C1 segment of cervical spinal cord (tissue), 14 donors: Measurements from ENCODE around the gene P3H2.

Experiments used
- DNase-seq, 14 donors: peaks; one replicate each; lab custom pipeline; 2025; lab: John Stamatoyannopoulos, UW

Gene P3H2

DNA sequence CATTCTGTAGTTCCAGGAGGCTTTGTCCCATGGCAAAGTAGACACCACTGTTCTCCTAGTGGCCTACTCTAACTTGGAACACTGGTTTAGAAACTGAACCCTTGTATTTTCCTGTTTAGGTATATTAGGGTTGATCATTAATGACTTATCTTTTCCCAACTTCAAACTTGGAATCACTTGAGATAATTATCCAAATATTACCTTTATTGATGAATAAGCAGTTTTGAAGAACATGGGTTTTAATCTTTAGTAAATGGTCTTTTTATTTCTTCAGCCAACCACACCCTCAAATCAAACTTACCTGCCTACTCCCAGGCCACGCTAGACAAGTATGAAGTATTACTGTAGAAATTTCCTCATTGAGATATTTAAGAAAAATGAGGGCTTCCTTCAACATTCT lies 6.5 kb upstream of the P3H2 start:
- DNase-seq: no peak

DNA sequence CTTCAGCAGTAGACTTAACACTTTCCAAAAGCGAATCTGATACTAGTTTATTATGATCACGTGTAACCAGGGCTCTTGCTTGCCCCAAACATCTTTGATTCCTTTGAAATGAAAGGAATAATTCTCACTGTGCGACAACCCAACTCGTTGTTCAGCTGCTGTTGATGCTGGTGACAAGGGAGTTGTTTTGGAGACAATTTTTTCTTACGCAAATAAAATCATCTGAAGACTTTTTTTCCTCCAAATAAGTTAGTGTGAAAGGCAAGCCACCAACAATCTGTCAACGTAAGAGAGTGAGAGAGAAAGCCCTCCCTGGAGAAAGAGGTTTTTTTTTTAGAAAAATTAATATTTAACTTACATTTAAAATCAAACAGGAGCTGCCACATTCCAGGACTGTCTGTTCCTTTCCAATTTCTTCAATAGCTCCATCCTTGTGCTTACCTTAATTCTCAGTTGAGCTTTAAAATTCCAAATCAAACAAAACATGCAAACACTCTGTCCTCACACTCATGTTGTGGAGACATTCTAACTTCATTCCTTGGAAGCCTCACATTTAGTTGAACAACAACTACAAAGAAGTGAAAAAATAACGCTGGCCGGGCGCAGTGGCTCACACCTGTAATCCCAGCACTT lies 4.9 kb upstream of the P3H2 start:
- no peak for DNase-seq

DNA sequence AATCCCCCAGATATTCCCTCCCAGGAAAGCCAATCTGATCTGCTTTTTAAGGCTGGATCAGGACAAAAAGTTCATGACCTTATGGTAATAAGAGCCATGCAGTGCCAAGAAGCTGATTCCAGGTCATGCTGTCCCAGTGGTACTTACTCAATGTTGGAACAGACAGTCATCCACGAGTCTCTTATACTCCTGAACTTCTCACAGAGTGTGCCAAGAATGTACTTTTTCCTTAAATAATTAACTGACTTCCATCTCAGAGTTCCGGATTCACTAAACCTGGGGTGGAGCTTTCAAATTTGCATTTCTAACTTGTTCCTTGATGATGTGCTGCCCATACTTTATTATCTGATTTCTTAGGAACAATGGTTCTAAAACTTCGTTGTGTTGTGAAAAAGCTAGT lies 3.4 kb upstream of the P3H2 start:
- no peak for DNase-seq

DNA sequence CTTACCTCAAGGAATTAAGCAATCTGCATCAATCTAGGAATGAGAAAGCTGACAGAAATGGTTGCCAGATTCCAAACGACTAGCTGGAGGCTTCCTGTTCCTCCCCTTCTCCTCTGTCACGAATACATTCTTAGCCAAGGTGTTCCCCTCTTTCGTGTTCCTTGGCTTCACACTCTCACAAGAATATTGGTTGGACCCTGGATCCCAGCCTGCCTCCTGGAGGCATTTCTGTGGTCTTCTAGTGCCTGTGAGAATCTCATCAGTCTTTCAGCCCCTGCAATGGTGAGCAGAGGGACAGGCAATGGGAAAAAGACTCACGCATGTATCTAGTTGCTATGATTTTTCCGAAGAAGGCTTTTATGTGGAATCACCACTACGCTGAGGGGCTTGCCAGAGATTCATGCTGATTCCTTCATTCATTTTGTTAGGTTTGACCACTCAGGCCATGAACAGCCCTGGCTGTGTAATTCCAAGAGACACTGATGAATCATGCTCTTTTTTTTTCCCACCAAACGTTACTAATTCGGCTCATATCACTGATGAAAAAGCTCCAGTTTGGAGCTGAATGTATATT lies 1.6 kb upstream of the P3H2 start:
- DNase-seq: no peak

DNA sequence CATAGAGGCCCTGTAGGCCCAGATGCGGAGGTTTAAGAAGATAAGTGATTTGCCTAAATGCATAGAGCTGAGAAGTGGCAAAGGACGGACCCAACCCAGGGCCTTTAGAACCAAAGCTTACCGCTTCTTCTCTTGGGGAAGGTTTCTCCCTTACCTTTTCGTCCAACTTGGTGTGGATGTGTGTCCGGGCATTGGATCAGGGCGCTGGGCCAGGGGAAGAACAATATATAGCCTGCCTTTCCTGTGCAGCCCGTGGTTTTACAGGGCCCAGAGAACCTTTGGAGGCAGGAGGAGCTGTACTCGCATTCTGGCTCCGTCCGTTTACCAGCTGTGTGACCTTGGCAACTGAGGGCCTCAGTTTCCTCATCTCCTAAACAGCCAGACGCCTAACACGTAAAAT lies 686 bp upstream of the P3H2 start:
- peak in 1 of 14 donors; percentile 13 for DNase-seq

DNA sequence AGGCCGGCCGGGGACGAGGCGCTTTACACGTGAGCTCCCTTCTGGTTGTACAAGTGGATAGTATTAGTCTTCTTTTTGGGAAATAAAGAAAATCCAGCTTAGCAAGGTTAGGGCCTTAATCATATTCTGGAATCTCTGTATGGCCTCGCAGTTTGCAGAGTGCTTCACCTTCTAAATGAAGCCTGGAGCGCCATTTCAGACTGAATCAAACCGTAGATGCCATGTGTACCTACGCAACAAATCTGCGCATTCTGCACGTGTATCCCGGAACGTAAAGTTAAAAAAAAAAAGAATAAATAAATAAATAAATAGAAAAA lies 322 bp upstream of the P3H2 start:
- DNase-seq: no peak

DNA sequence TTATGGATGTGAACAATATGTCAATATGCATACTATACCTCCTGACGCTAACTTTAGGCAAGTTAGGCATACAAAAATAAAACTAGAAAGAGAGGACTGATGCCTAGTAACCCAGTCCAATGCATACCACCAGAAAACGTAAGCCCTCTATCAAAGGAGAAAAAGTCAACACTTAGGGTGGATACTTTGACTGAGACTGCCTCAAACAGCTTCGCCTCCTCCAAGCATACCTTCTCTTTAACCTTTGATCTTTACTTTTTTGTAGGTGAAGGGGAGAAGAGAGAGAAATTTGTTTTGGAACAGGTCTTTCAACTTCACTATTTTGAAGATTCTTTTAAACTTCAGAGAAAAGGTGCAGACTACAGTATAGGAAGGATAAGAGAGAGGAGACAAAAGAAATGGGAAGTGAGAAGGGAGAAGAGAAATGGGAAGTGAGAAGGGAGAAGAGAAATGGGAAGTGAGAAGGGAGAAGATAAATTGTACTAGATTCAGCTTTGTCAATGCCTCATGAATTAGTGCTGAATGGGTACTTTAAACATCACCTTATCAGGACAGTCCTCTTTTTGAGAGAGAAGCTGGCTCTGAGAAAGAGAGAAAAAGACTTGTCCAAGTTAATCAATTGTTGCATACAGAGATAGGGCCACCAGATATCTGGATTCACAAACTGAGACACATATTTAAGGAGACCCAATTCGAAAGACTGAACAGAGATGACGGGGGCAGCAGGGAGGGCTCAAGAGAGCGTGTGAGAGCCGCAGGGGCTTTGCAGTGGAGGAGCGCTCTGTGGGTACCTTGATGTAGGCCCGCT lies 1.0 kb downstream of the P3H2 start:
- DNase-seq: no peak

DNA sequence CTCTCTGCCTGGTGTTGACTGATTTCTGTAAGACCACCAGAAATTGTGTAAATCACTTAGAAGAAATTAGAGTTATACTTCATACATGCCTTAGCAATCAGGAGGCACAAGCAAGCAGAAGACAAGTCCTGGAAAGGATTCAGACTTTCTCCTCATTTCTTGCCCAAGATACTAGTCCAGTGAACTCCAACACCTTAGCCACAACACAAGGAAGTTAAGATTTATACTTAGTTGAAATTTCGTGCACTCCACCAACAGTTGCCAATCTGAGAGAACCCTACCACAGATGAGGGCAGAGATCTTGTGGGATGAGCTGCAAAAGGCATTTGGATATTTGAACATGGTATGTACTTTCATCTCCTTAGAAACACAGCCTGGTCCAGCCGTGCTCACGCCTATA lies 2.3 kb downstream of the P3H2 start:
- no peak for DNase-seq

DNA sequence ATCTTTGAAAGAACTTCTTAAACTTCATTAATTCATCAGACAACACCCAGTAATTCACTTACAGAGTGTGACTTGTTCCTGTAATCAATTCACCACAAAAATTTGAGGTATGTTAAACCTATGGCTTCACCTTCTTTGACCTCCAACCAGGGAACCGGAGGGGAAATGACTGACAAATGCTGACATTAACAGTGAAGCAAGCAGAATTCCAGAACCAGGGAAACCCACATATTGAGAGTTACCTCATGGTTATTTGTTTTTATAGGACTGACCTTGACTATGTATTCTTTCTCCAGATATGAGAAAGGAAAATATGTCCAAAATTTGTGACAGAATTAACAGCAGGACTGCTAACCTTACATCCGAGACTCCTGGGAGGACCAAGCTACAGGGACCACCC lies 2.7 kb downstream of the P3H2 start:
- no peak for DNase-seq

DNA sequence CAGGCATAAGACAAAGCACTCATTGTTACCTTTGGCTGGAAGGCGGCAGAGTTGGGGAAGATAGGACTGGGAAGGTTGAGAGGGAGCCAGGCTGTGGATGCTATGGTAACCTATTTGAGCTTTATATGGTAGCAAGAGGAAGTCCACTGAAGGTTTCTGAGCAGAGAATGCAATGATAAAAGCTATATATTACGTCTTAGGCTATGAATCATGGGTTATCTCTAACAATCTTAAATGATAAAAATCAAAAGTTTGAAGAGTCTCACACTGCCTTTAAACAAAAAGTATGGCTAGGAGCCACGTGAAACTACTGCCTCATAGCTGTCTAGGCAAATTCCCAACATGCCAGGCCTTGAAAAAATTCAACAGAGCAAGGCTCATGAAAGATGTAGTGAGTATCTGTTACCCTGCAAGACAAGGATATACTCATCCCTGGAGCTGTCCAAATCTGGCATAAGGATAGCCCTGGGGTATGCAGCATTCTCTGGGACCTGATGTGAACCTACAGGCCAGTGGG lies 4.1 kb downstream of the P3H2 start:
- no peak for DNase-seq

DNA sequence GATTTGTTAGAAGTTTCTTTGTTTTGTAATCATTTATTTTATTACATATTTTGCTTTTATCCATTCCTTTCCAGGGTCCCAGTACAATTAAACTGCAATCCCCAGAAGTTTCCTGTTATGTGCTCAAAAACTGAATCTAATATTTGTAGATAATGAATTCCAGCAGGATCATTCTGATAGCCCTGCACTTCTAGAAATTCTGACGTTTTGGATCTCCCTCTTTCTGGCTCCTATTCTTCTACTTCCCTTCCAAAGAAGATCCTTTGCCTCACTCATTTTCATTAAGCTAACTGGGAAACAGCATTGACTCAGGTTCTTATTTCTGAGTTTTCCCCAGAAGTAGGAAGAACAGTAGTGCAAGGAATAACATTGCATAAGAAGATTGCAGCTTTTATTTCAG lies 9.9 kb downstream of the P3H2 start:
- DNase-seq: no peak

DNA sequence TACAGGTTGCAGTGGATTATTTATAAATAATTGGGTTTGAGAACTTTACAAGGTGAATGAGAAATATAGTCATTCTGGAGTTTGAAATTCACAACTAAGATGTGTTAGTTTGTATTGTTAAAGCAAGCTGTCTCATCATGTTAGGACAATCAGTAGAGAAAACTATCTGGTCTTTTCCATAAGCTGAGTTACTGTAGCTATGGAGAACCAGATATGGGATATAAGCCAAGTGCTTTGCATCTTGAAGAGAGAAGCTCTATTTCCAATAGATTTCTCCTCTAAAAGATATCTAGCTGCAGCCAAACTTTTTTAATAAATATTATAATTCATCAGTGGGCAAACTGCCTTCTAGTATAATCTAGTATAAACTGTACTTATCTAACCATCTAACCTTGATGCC lies 11.3 kb downstream of the P3H2 start:
- no peak for DNase-seq

DNA sequence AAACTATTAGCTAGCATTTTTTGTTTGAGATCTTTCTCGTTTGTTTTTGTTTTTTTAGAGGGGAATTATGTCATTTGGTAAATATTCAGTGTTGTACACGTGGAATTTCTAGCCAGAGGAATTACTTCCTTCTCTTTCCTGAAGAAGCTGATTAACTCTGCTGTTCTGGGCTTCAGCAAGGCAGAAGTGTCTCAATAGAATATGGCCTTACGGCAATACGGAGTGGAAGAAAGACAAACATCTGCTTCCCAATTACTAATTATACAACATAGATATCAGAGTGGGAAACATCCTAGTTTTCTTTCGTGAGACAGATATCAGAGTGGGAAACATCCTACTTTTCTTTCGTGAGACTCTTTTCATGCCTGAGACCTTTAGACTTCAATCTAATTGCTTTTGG lies 11.9 kb downstream of the P3H2 start:
- DNase-seq: no peak

DNA sequence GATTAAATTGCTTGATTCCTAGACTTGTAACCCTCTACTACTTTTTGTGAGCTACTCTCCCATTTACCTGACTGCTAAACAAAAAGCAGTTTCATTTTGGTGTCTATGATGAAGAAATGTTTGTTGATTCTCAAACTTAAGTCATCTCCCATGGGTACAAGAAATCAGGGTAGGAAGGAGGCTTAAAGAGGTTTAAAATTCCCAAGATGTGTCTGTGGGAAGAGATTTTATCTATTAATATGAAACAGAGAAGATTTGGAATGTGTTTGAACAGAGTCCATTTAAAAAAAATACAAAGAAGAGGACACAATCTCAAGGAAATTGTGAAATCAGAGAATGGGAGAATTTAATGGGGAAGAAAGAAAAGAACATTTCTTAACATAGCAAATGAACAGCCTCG lies 14.8 kb downstream of the P3H2 start:
- DNase-seq: no peak

DNA sequence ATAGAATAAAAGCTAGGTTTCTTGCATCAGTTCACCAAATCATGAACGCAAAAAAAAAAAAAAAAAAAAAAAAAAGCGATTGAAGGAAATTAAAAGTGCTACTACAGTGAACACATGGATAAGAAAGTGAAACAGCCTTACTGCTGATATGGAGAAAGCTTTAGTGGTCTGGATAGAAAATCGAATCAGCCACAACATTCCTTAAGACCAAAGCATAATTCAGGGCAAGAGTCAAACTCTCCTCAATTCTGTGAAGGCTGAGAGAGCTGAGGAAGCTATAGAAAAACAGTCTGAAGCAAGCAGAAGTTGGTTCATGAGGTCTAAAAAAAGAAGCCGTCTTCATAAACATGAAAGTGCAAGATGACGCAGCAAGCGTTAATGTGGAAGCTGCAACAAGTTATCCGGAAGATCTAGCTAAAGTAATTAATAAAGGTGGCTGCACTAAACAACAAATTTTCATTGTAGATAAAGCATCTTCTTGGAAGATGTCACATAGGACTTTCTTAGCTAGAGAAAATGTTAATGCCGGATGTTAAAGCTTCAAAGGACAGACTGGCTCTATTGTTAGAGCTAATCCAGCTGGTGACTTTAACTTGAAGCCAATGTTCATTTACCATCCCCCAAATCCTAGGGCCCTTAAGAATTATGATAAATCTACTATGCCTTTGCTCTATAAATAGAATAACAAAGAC lies 19.2 kb downstream of the P3H2 start:
- DNase-seq: peak in 1 of 14 donors; percentile 11

DNA sequence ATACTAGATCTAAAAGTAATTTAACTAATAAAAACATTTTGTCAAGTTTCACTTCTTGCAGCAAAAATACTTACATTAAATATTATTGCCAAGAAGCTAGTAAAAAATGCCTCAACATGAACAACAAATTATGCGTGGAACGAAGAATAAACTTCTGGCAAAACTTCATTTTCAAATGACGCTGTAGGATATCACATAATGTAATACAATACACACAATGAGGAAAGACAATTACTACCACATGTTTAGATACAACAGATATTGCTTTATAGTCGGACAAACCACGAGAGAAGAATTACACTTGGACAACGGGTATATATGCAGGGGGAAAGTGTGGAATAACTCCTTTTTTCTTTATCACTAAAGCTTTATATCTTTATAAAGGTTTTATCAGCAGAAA lies 21.6 kb downstream of the P3H2 start:
- DNase-seq: no peak

DNA sequence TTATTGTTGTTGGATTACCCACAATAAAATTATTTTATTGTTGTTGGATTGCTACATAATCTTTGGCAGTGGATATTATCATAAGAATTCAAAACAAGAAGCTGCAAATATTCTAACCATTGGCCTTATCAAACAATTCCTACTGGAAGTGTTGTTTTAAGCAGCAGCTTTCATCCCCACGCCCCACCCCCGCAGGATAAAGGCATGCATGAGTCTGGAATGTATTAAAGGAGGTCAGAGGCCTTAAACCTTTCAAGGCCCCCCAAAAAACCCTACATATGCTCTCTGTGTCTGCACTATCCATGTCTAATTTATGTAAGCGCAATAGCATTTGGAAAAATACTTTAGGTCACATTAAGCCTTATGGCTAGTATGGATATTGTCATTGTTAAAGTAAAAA lies 23.1 kb downstream of the P3H2 start:
- DNase-seq: no peak

DNA sequence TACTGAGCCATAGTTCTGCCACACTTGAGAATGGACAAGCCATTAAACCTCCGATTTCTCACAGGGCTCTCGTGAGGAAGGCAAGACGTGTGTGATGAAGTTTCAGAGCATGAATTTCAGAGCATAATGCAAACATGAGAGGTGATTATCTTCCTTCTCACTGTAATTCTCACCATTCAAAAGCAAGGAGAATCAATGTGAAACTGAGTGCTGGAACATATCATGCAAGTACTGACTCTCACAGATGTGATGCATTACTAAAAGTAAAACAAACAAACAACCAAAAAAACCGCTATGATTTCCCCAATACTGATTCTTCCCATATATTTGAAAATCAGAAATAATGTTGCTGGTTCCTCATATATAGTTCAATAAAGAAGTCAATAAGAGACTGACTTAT lies 23.7 kb downstream of the P3H2 start:
- no peak for DNase-seq

DNA sequence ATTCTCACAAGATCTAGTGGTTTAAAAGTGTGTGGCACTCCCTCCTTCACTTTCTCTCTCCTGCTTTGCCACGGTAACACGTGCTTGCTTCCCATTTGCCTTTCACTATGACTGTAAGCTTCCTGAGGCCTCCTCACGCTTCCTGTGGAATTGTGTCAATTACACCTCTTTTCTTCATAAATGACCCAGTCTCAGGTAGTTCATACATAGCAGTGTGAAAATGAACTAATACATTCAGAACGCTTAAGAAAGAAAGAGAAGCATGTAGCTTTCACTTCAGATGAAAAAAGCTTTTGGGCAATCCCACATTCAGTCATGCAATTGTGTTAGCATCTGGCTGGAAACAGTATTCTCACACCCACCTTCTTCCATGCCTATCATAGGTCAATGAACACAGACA lies 24.4 kb downstream of the P3H2 start:
- DNase-seq: no peak

DNA sequence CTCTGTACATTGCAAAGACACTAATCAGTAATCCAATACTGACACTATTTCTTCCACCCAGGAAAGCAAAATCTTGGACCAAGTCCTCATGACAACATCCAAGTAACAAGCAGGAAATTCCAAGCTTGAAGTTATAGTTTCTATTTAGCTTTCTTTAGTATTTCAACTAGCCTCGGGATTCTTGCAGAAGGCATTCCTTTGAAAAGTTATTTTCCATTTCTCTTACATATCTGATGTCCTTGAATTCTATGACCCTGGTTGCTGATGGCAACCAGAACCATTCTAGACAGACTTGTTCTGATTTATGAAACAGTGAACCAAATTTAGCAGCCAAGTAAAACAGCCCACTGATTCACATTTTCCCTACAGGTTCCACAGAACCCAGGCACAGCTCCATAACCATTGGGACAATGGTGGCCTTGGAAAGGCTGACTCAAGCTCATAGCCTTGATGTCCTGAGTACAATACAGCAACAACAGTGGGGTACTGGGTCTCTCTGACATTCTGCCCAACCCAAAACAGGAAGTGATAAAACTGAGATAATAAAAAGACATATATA lies 26.5 kb downstream of the P3H2 start:
- DNase-seq: no peak

DNA sequence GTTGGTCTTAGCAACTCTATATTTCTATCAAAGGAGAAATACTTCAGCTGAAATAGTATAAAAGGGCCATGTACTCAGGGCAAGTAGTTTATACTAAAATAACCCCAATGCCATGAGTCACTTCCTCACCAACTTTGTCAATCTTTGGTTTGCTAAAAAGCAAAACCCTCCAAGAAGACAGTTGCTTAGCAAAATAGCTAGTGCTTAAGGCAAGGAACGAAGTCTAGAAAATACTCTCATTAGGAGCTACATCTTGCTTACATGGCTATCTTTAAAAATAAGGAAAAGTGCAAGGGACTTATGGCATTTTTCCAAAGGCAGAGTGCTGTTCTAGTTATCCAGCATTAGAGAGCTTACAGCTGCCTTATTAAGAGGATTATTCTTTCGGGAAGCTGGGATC lies 28.4 kb downstream of the P3H2 start:
- no peak for DNase-seq

DNA sequence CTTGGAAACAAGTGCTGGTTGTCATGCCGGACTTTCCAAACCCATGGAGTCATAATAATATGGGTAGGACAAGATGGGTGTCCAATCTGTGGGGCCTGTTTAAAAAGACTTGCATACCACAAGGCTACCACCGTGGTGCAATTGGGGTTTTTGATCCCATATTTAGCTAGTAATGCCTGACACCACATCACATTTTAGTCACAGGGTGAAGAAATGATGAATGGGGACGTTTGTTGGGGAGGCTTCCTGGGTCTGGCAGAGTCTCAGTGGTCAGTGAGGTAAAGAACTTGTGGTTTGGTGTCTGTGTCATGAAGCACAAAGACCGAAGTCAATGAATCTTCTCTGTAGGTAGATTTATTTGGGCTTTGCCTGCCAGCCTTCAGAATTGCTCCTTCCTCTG lies 31.0 kb downstream of the P3H2 start:
- DNase-seq: no peak
